WERI-Rb-1 (cell line): Measurements from ENCODE around the gene C19orf47.
A peak's percentile ranks its signal among the peaks of the same experiment; 100 is the strongest.

Experiments
- DNase-seq: peaks from one replicate; pipeline ENCODE4 v3.0.0-alpha.2; 2020
- H3K27ac ChIP-seq: fragments of 250-450 bp; sonication (Bioruptor Pico); 2 replicates; pipeline ENCODE4 v1.5.1; 2020; ENCODE audit warnings: mild to moderate bottlenecking, moderate library complexity
- H3K27me3 ChIP-seq: fragments of 250-450 bp; sonication (Bioruptor Pico); 2 replicates; pipeline ENCODE4 v1.5.1; 2021; ENCODE audit warnings: mild to moderate bottlenecking, low read depth, moderate library complexity; ENCODE audit not compliant: insufficient read depth, severe bottlenecking
- H3K36me3 ChIP-seq: fragments of 250-450 bp; sonication (Bioruptor Pico); 2 replicates; pipeline ENCODE4 v1.5.1; 2020; ENCODE audit warnings: mild to moderate bottlenecking, moderate library complexity
- H3K4me3 ChIP-seq: 2 replicates; pipeline ENCODE4 v1.5.1; 2011; ENCODE audit warnings: low read depth, mild to moderate bottlenecking, control low read depth, low read length
- H3K9me3 ChIP-seq: fragments of 250-450 bp; sonication (Bioruptor Pico); 2 replicates; pipeline ENCODE4 v1.5.1; 2021; ENCODE audit warnings: mild to moderate bottlenecking, moderate library complexity; ENCODE audit not compliant: severe bottlenecking
- TF ChIP-seq, protein P1 (sequence below): IDR thresholded peaks from 2 replicates; pipeline ENCODE4 v1.5.1; 2011; ENCODE audit warnings: low read depth, mild to moderate bottlenecking, control low read depth, inconsistent platforms, low read length

C19orf47 gene

DNA sequence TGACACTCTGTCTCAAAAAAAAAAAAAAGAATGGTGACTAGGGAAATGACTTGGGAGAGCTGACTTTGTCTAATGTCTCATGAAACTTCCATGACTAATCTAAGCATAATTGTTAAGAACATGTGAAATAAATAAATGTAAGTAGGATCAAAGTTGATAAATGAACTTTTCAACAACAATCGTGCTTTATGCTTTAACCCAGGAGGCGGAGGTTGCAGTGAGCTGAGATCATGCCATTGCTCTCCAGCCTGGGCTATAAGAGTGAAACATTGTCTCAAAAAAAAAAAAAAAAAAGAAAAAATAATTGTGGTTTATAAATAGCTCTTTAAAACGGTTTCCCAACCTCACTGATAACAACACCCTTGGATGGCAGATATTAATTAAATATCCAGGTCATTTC, 50.2 kb downstream of the C19orf47 start:
- Histone ChIP-seq H3K36me3 (no peaks in the 10 kb centered on the region), H3K27ac (no peak overlapping the region), H3K27me3 (no peaks in the 10 kb centered on the region), H3K4me3 (no peak overlapping the region), H3K9me3 (no peaks in the 10 kb centered on the region)
- TF ChIP-seq, protein P1, sequence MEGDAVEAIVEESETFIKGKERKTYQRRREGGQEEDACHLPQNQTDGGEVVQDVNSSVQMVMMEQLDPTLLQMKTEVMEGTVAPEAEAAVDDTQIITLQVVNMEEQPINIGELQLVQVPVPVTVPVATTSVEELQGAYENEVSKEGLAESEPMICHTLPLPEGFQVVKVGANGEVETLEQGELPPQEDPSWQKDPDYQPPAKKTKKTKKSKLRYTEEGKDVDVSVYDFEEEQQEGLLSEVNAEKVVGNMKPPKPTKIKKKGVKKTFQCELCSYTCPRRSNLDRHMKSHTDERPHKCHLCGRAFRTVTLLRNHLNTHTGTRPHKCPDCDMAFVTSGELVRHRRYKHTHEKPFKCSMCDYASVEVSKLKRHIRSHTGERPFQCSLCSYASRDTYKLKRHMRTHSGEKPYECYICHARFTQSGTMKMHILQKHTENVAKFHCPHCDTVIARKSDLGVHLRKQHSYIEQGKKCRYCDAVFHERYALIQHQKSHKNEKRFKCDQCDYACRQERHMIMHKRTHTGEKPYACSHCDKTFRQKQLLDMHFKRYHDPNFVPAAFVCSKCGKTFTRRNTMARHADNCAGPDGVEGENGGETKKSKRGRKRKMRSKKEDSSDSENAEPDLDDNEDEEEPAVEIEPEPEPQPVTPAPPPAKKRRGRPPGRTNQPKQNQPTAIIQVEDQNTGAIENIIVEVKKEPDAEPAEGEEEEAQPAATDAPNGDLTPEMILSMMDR: no peak
- DNase-seq: no peak

DNA sequence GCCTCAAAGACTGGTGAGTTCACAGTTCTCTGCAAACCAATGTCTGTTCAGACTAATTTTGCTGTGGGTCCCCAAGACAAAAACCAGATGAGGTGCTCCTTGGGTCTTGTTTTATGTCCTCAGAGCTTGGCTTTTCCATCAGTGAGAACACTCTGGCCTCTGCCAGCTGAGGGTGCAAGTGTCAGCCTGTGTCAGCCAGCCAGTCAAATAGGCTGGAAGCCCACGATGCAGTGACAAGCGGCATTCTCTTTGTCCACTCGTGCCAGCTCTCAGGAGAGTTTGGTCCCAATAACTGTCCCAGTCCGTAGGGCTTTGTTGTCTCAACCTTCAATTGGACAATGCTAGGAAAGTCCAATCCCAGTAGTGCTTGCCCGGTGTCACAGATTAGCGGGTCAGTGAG, 53.6 kb downstream of the C19orf47 start:
- TF ChIP-seq, protein P1: no peak
- Histone ChIP-seq H3K9me3 (no peaks in the 10 kb centered on the region), H3K36me3 (no peaks in the 10 kb centered on the region), H3K4me3 (no peak overlapping the region), H3K27me3 (no peaks in the 10 kb centered on the region), H3K27ac (no peak overlapping the region)
- no peak for DNase-seq

DNA sequence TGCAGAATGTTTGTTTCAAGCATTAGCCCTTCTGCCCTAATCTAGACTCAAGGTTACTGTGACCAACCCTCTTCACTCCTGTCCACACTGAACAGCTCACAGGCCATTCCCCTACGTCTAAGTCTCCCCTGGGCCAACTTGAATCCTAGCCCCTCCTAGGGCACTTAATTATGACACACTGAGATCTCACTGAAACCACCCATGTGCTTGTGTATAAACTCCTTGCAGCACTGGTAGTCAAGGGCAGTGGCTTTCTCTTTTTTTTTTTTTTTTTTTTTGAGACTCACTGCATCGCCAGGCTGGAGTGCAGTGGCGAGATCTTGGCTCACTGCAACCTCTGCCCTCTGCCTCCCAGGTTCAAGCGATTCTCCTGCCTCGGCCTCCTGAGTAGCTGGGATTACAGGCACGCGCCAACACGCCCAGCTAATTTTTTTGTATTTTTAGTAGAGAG, 61.2 kb downstream of the C19orf47 start:
- DNase-seq: no peak
- no peak overlapping the region; the same call in 1 of the 2 replicates for H3K27ac ChIP-seq
- TF ChIP-seq, protein P1: no peak

DNA sequence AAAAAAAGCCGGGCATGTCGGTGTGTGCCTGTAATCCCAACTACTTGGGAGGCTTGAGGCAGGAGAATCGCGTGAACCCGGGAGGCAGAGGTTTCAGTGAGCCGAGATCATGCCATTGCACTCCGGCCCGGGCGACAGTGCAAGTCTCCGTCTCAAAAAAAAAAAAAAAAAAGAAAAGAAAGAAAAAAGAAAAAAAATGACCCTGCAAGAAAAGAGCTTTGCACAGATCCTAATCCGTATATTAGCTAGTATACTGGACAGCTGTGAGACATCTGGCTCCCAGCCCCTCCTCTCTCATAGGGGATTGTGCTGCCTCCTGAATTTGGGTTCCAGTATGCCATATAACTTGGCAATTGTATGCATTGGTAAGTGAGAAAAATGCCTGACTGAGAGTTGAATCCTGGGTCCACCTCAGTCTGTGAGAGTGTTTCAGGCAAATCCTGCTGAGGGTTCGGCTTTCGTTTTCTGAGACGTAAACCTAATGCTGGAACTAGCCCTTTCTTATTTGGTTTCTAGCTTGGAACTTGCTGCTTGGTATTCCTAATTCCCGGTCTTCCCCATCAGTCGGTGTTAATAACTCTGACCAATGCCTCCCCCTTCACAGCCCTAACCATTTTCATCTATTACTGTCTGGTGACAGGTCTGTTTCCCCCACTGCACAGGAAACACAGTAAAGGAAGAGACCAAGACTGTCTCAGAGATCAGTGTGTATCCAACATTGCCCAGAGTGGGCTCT, 61.8 kb downstream of the C19orf47 start:
- TF ChIP-seq, protein P1: no peak
- peak overlapping the region; percentile 88; the same call in 1 of the 2 replicates for H3K27ac ChIP-seq

More for the DNA sequence above, 61.2 kb downstream of the C19orf47 start:
- Histone ChIP-seq H3K4me3 (no peak overlapping the region), H3K27me3 (no peaks in the 10 kb centered on the region), H3K36me3 (peaks cover 3% of the 10 kb centered on the region; the same call in 1 of the 2 replicates), H3K9me3 (no peaks in the 10 kb centered on the region)

DNA sequence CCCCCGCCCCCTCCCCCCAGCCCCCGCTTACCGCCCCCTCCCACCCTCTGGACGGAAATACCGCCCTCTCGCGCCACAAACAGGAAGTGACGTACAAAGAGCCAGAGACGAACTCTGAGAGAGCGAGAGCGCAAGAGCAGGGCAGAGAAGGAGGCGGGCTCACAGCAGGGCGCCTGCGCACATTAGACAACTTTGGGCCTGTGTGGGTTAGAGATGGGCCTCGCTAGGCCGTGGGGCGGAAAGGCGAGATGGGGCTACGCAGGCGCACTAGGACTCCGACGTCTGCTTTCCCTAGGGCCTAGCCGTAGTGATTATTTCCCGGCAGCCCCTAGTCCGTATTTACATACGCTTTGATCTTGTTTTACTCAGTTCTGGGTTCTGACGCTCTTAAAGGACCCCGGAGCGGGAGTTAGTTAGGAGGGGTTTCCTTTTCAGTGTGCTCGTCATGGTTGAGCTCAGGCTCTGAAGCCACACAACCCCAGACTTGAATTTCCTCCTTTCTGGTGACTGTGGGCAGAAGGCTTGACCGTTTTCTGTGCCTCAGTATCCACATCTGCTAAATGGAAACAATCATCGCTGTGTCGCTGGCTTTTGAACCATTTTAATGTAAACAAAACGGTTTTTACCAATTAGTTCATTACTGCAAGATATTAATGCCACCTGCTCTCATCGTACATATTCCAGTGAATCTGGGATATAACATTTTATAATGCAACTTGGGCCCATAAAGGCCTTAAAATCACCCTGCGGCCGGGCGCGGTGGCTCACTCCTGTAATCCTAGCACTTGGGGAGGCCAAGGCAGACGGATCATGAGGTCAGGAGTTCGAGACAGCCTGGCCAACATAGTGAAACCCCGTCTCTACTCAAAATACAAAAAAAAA, 62.6 kb downstream of the C19orf47 start:
- DNase-seq: peak; percentile 99
- Histone ChIP-seq H3K9me3 (no peaks in the 10 kb centered on the region), H3K36me3 (peaks cover 6% of the 10 kb centered on the region; the same call in 1 of the 2 replicates), H3K4me3 (peak overlapping the region; percentile 82), H3K27me3 (no peaks in the 10 kb centered on the region), H3K27ac (peak overlapping the region; percentile 98)
- TF ChIP-seq, protein P1: no peak

More for the DNA sequence above, 61.8 kb downstream of the C19orf47 start:
- Histone ChIP-seq H3K27me3 (no peaks in the 10 kb centered on the region), H3K9me3 (no peaks in the 10 kb centered on the region), H3K36me3 (peaks cover 6% of the 10 kb centered on the region; the same call in 1 of the 2 replicates), H3K4me3 (no peak overlapping the region)
- DNase-seq: no peak
